OCI-LY7 (cell line): Measurements from ENCODE around the gene RAB11FIP4. TPM values are rescaled to one million over a fixed set of nuclear protein-coding genes. Genes with fewer than 3 reads are reported as not detected.

ENCODE experiments used
- BruUV-seq: library from RNA; stranded (reverse); fragments of 400-500 nt; replicated peaks from 2 replicates; lab custom pipeline; 2021; lab: Mats Ljungman, UMichigan
- CTCF ChIA-PET: fragments of 300-600 bp; sonication (Branson Sonifier 250); formaldehyde crosslinking; loops from one replicate; lab custom pipeline; 2022; ENCODE audit warnings: antibody characterized with exemption; ENCODE audit not compliant: unreplicated experiment; lab: Charles Lee
- POLR2A ChIA-PET: fragments of 300-600 bp; sonication (Branson Sonifier 250); formaldehyde crosslinking; loops from one replicate; lab custom pipeline; 2022; ENCODE audit warnings: antibody characterized with exemption; lab: Charles Lee
- DNase-seq: peaks from one replicate; pipeline ENCODE4 v3.0.0-alpha.2; 2015; ENCODE audit warnings: low spot score
- H2AFZ ChIP-seq: fragments of 200-600 bp; sonication (generic), shearing (Covaris generic); 2 replicates; pipeline ENCODE4 v1.6.1; 2014; ENCODE audit warnings: mild to moderate bottlenecking, antibody characterized with exemption, low read length, moderate library complexity
- H3K27ac ChIP-seq: fragments of 200-600 bp; sonication (generic); 2 replicates; pipeline ENCODE4 v1.5.1; 2014; ENCODE audit warnings: mixed run types, low read depth, mild to moderate bottlenecking, moderate library complexity, low read length, inconsistent platforms; ENCODE audit not compliant: poor library complexity, severe bottlenecking
- H3K36me3 ChIP-seq: fragments of 200-600 bp; sonication (generic); 2 replicates; pipeline ENCODE4 v1.6.1; 2014; ENCODE audit warnings: mild to moderate bottlenecking, antibody characterized with exemption, low read length, moderate library complexity, mixed read lengths; ENCODE audit not compliant: insufficient read depth
- H3K4me1 ChIP-seq: fragments of 200-600 bp; sonication (generic); 2 replicates; pipeline ENCODE4 v1.5.1; 2014; ENCODE audit warnings: mild to moderate bottlenecking, low read length; ENCODE audit not compliant: insufficient read depth, poor library complexity, severe bottlenecking
- H3K4me2 ChIP-seq: fragments of 200-600 bp; sonication (generic); 2 replicates; pipeline ENCODE4 v1.6.1; 2014; ENCODE audit warnings: mild to moderate bottlenecking, low read length
- H3K4me3 ChIP-seq: fragments of 200-600 bp; sonication (generic); 2 replicates; pipeline ENCODE4 v1.5.1; 2014; ENCODE audit warnings: mild to moderate bottlenecking, low read depth, low read length; ENCODE audit not compliant: poor library complexity, severe bottlenecking
- H3K79me2 ChIP-seq: fragments of 200-600 bp; sonication (generic); 2 replicates; pipeline ENCODE4 v1.6.1; 2016; ENCODE audit warnings: low read depth, mild to moderate bottlenecking, low read length, moderate library complexity, mixed read lengths; ENCODE audit not compliant: insufficient read depth
- H3K9me2 ChIP-seq: fragments of 200-600 bp; sonication (generic); 2 replicates; pipeline ENCODE4 v1.6.1; 2016; ENCODE audit warnings: mild to moderate bottlenecking, low read length, mixed read lengths; ENCODE audit not compliant: insufficient read depth
- H3K9me3 ChIP-seq: fragments of 200-600 bp; sonication (generic); 2 replicates; pipeline ENCODE4 v1.6.1; 2014; ENCODE audit warnings: mild to moderate bottlenecking, mixed run types, low read length, mixed read lengths
- H4K20me1 ChIP-seq: fragments of 200-600 bp; sonication (generic); 2 replicates; pipeline ENCODE4 v1.6.1; 2014; ENCODE audit warnings: mild to moderate bottlenecking, antibody characterized with exemption, low read length, moderate library complexity, mixed read lengths; ENCODE audit not compliant: insufficient read depth
- CTCF ChIP-seq: fragments of 200-600 bp; sonication (generic); conservative IDR thresholded peaks from 2 replicates; pipeline ENCODE4 v1.5.1; 2014; ENCODE audit warnings: mild to moderate bottlenecking, antibody characterized with exemption, low read length, moderate library complexity, mixed read lengths
- EZH2phosphoT487 ChIP-seq: fragments of 200-600 bp; sonication (generic); IDR thresholded peaks from 2 replicates; pipeline ENCODE4 v1.6.1; 2018; ENCODE audit warnings: low read depth, borderline replicate concordance, mild to moderate bottlenecking, mixed run types, antibody characterized with exemption, low read length, moderate library complexity, mixed read lengths
- intact Hi-C: fragments of 100-400 bp; cut with micrococcal nuclease; formaldehyde crosslinking; loops from one replicate; pipeline ENCODE4 v1.10.0; 2022; ENCODE audit not compliant: unreplicated experiment
- total RNA-seq, 2 experiments: library from RNA; depleted of rRNA in 1 of 2; stranded (reverse); fragments of >200 nt in 1 of 2; shearing (Covaris generic) in 1 of 2; gene quantifications; 2 replicates each; pipeline ENCODE4 v1.2.3, GENCODE V29; 2014 to 2022

RAB11FIP4 gene
- total RNA-seq, 2 experiments from 2014 or later, result 5.8 to 15.0 TPM

- CTCF ChIA-PET, result no interaction called here
- no peak overlapping the region for H3K4me2 ChIP-seq
- POLR2A ChIA-PET, result no interaction called here
Observed at GRCh38 chr17:31480904-31481782, 89.7 kb downstream of the RAB11FIP4 start.

DNA sequence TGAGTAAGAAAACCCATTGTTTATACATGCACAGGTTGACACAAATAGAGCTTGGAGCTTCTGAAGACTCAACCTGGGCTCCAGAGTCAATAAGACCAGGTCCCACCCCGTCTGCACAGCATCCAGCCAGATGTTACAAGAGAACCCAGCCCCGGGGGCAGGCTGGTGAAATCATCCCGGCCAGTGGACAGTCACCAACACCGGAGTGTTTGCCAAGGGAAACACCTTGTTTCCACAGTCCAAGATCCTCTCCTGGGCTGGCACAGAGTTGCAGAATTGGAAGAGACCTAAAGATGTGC lies 90.3 kb downstream of the RAB11FIP4 start:
- H3K27ac ChIP-seq, result no peak overlapping the region
- H3K4me3 ChIP-seq, result no peak overlapping the region
- DNase-seq, result no peak
- ChIA-PET CTCF (no interaction called here), POLR2A (no interaction called here)
- H3K4me1 ChIP-seq, result peaks cover 1% of the 10 kb centered on the region
- no peaks in the 10 kb centered on the region for H4K20me1 ChIP-seq
- H2AFZ ChIP-seq, result no peak overlapping the region
- intact Hi-C loops, result no loop called here
- no peaks in the 10 kb centered on the region for H3K36me3 ChIP-seq
- no peaks in the 10 kb centered on the region for H3K79me2 ChIP-seq
- no peak for TF ChIP-seq CTCF
- no peak for TF ChIP-seq EZH2phosphoT487
- no TSS peak for BruUV-seq
- no peaks in the 10 kb centered on the region for H3K9me3 ChIP-seq
- H3K9me2 ChIP-seq, result no peaks in the 10 kb centered on the region
- H3K4me2 ChIP-seq, result no peak overlapping the region

More at GRCh38 chr17:31480904-31481782, 89.7 kb downstream of the RAB11FIP4 start:
- H2AFZ ChIP-seq, result no peak overlapping the region
- no peak for TF ChIP-seq EZH2phosphoT487
- TF ChIP-seq CTCF, result no peak
- no peaks in the 10 kb centered on the region for H3K36me3 ChIP-seq
- H3K27ac ChIP-seq, result no peak overlapping the region
- intact Hi-C loops, result no loop called here
- no peak for DNase-seq
- no peaks in the 10 kb centered on the region for H4K20me1 ChIP-seq
- H3K4me3 ChIP-seq, result no peak overlapping the region
- BruUV-seq, result no TSS peak
- no peaks in the 10 kb centered on the region for H3K9me2 ChIP-seq
- no peaks in the 10 kb centered on the region for H3K4me1 ChIP-seq
- H3K9me3 ChIP-seq, result no peaks in the 10 kb centered on the region
- no peaks in the 10 kb centered on the region for H3K79me2 ChIP-seq

GRCh38 chr17:31484821-31485220 lies 93.3 kb downstream of the RAB11FIP4 start:
- Histone ChIP-seq H3K4me1 (peaks cover 24% of the 10 kb centered on the region), H3K4me3 (no peak overlapping the region), H3K9me3 (no peaks in the 10 kb centered on the region), H3K27ac (no peak overlapping the region), H4K20me1 (0 out of 2 replicates have a peak, but pooled peaks cover 7% of the 10 kb centered on the region), H3K4me2 (no peak overlapping the region), H3K36me3 (no peaks in the 10 kb centered on the region), H2AFZ (no peak overlapping the region), H3K79me2 (no peaks in the 10 kb centered on the region), H3K9me2 (no peaks in the 10 kb centered on the region)
- no peak for DNase-seq
- TF ChIP-seq CTCF (no peak), EZH2phosphoT487 (no peak)
- no TSS peak for BruUV-seq
- intact Hi-C loops, result no loop called here
- ChIA-PET POLR2A (no interaction called here), CTCF (no interaction called here)
